H9 (cell line): ENCODE data around the gene TRIM44. TPM values are rescaled to one million over a fixed set of nuclear protein-coding genes. Genes with fewer than 3 reads are reported as not detected.

Source experiments
- DNase-seq: peaks from one replicate; pipeline ENCODE4 v3.0.0-alpha.2; 2017
- H2AFZ ChIP-seq: one replicate; pipeline ENCODE4 v1.6.1; 2013; ENCODE audit warnings: mild to moderate bottlenecking, low read length, control low read depth, moderate library complexity
- H2AK5ac ChIP-seq: 2 replicates; pipeline ENCODE4 v1.6.1; 2013; ENCODE audit warnings: low read length, control low read depth, mixed read lengths; ENCODE audit not compliant: insufficient read length
- H2BK120ac ChIP-seq: one replicate; pipeline ENCODE4 v1.6.1; 2013; ENCODE audit warnings: low read depth, mild to moderate bottlenecking, low read length, control low read depth, inconsistent platforms; ENCODE audit not compliant: poor library complexity, severe bottlenecking
- H2BK12ac ChIP-seq: 2 replicates; pipeline ENCODE4 v1.6.1; 2013; ENCODE audit warnings: low read length, control low read depth, mixed read lengths, low read depth; ENCODE audit not compliant: insufficient read length
- H2BK15ac ChIP-seq: 2 replicates; pipeline ENCODE4 v1.6.1; 2013; ENCODE audit warnings: low read depth, low read length, control low read depth
- H2BK20ac ChIP-seq: one replicate; pipeline ENCODE4 v1.6.1; 2013; ENCODE audit warnings: low read depth, mild to moderate bottlenecking, low read length, control low read depth, inconsistent platforms; ENCODE audit not compliant: poor library complexity, severe bottlenecking
- H2BK5ac ChIP-seq: 2 replicates; pipeline ENCODE4 v1.6.1; 2013; ENCODE audit warnings: low read length, control low read depth, mixed read lengths; ENCODE audit not compliant: insufficient read length
- H3K14ac ChIP-seq: 2 replicates; pipeline ENCODE4 v1.6.1; 2013; ENCODE audit warnings: low read length, control low read depth; ENCODE audit not compliant: insufficient read depth
- H3K18ac ChIP-seq: 2 replicates; pipeline ENCODE4 v1.6.1; 2013; ENCODE audit warnings: low read depth, mild to moderate bottlenecking, mixed read lengths, low read length, control low read depth; ENCODE audit not compliant: insufficient read length
- H3K23ac ChIP-seq: 2 replicates; pipeline ENCODE4 v1.6.1; 2013; ENCODE audit warnings: low read length, control low read depth, mixed read lengths, low read depth; ENCODE audit not compliant: insufficient read length
- H3K23me2 ChIP-seq: 2 replicates; pipeline ENCODE4 v1.6.1; 2013; ENCODE audit warnings: low read depth, mild to moderate bottlenecking, mixed read lengths, low read length, control low read depth; ENCODE audit not compliant: insufficient read length, poor library complexity, severe bottlenecking
- H3K27ac ChIP-seq: 2 replicates; pipeline ENCODE4 v1.5.1; 2013; ENCODE audit warnings: low read length, control low read depth, mixed read lengths, low read depth; ENCODE audit not compliant: insufficient read length
- H3K27me3 ChIP-seq: 2 replicates; pipeline ENCODE4 v1.6.1; 2013; ENCODE audit warnings: low read length, control low read depth, inconsistent platforms; ENCODE audit not compliant: insufficient read depth
- H3K4ac ChIP-seq: 2 replicates; pipeline ENCODE4 v1.6.1; 2013; ENCODE audit warnings: low read depth, mild to moderate bottlenecking, control low read depth, inconsistent platforms, low read length, moderate library complexity
- H3K4me1 ChIP-seq: 2 replicates; pipeline ENCODE4 v1.6.1; 2013; ENCODE audit warnings: low read length, control low read depth, inconsistent platforms; ENCODE audit not compliant: insufficient read depth
- H3K4me2 ChIP-seq: 2 replicates; pipeline ENCODE4 v1.6.1; 2013; ENCODE audit warnings: low read length, control low read depth, mixed read lengths; ENCODE audit not compliant: insufficient read length, insufficient read depth
- H3K56ac ChIP-seq: 2 replicates; pipeline ENCODE4 v1.6.1; 2013; ENCODE audit warnings: low read depth, mild to moderate bottlenecking, mixed read lengths, low read length, control low read depth; ENCODE audit not compliant: insufficient read length
- H3K79me1 ChIP-seq: 2 replicates; pipeline ENCODE4 v1.6.1; 2013; ENCODE audit warnings: low read depth, mild to moderate bottlenecking, moderate library complexity, low read length, control low read depth, inconsistent platforms; ENCODE audit not compliant: insufficient read depth, poor library complexity, severe bottlenecking
- H3K79me2 ChIP-seq: 2 replicates; pipeline ENCODE4 v1.6.1; 2013; ENCODE audit warnings: low read length, control low read depth, inconsistent platforms; ENCODE audit not compliant: insufficient read depth
- H3K9ac ChIP-seq: 2 replicates; pipeline ENCODE4 v1.6.1; 2013; ENCODE audit warnings: low read length, control low read depth, mixed read lengths; ENCODE audit not compliant: insufficient read length; ENCODE audit errors: extremely low read depth
- H3K9me3 ChIP-seq: one replicate; pipeline ENCODE4 v1.6.1; 2013; ENCODE audit warnings: low read depth, low read length, inconsistent platforms; ENCODE audit not compliant: control insufficient read depth
- H3T11ph ChIP-seq: one replicate; pipeline ENCODE4 v1.6.1; 2013; ENCODE audit warnings: mild to moderate bottlenecking, low read length, control low read depth, inconsistent platforms
- H4K20me1 ChIP-seq: one replicate; pipeline ENCODE4 v1.6.1; 2013; ENCODE audit not compliant: control insufficient read depth, insufficient read length, insufficient read depth
- H4K5ac ChIP-seq: 2 replicates; pipeline ENCODE4 v1.6.1; 2013; ENCODE audit warnings: low read depth, mild to moderate bottlenecking, mixed read lengths, low read length, control low read depth; ENCODE audit not compliant: insufficient read length
- H4K8ac ChIP-seq: replicated peaks from 2 replicates; pipeline ENCODE4 v1.6.1; 2013; ENCODE audit warnings: low read length, control low read depth, mixed read lengths, low read depth; ENCODE audit not compliant: insufficient read length
- H4K91ac ChIP-seq: 2 replicates; pipeline ENCODE4 v1.6.1; 2013; ENCODE audit warnings: low read depth, mild to moderate bottlenecking, moderate library complexity, mixed read lengths, low read length, control low read depth; ENCODE audit not compliant: insufficient read length
- H3K27ac Mint-ChIP-seq, 3 experiments: 2 replicates in 2 of 3; 3 replicates in 1 of 3; pipeline ENCODE4 v1.8.0; 2020 to 2021; ENCODE audit warnings: mixed read lengths in 3 of 3, mild to moderate bottlenecking in 1 of 3, moderate library complexity in 1 of 3
- H3K27me3 Mint-ChIP-seq: 2 replicates; pipeline ENCODE4 v1.8.0; 2021; ENCODE audit warnings: low read depth, mild to moderate bottlenecking, moderate library complexity, mixed read lengths
- H3K36me3 Mint-ChIP-seq, 3 experiments: 2 replicates in 2 of 3; 3 replicates in 1 of 3; pipeline ENCODE4 v1.8.0; 2020 to 2021; ENCODE audit warnings: low read depth in 3 of 3, mixed read lengths in 3 of 3; ENCODE audit not compliant: insufficient read depth in 1 of 3
- H3K4me1 Mint-ChIP-seq, 2 experiments: 2 replicates each; pipeline ENCODE4 v1.8.0; 2020; ENCODE audit warnings: mixed read lengths in 2 of 2
- H3K4me3 Mint-ChIP-seq, 2 experiments: 2 replicates in 1 of 2; 3 replicates in 1 of 2; pipeline ENCODE4 v1.8.0; 2020 to 2021; ENCODE audit warnings: mild to moderate bottlenecking in 2 of 2, mixed read lengths in 2 of 2, moderate library complexity in 1 of 2
- H3K9me3 Mint-ChIP-seq, 2 experiments: 2 replicates in 1 of 2; 3 replicates in 1 of 2; pipeline ENCODE4 v1.8.0; 2020; ENCODE audit warnings: mild to moderate bottlenecking in 2 of 2, mixed read lengths in 2 of 2, moderate library complexity in 1 of 2
- WGBS: extraction: QIAGEN DNeasy Blood & Tissue Kit; methylation state at CpG from one replicate; pipeline ENCODE4 v1.1.7; 2013; ENCODE audit warnings: missing lambda C conversion rate, low lambda C conversion rate, mixed read lengths; ENCODE audit not compliant: insufficient read length; ENCODE audit errors: extremely low coverage; 5-methylcytosine and 5-hydroxymethylcytosine counted together
- total RNA-seq: library from RNA; stranded (reverse); gene quantifications from 2 replicates; pipeline ENCODE4 v1.2.1, GENCODE V29; 2021
- TF ChIP-seq, protein P1 (sequence below): fragments of 200-600 bp; sonication (generic); conservative IDR thresholded peaks from 3 replicates; pipeline ENCODE4 v1.8.0; 2021; ENCODE audit warnings: antibody characterized with exemption, mild to moderate bottlenecking

TRIM44 gene
- total RNA-seq, 1 experiment from 2014 or later, result 37.7 TPM

DNA sequence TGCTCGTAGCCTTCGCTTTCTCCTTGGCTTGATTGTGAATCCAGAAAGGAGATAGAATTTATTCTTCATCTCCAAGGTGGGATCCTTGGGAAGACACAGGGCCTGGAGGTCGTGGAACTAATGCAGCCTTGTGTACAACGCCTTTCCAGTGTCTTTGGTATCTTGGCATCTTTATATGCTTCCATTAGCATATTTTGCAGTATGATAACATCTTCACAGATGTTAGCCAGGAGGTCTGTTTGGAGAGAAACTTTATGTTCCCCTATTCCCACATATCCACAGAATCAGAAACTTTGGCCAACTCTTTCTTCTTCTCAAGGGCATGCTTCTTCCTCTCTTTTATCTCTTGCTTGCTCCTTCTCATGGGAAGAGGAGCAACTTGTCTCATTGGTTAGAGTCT lies 101.2 kb downstream of the TRIM44 start:
- no CpG with 5 or more reads among the region's 4 CpGs for WGBS
- no peak overlapping the region for H3K18ac ChIP-seq

More for the DNA sequence above, 101.2 kb downstream of the TRIM44 start:
- no peak for DNase-seq
- Histone ChIP-seq H3K79me1 (no peaks in the 10 kb centered on the region), H3K9me3 (no peaks in the 10 kb centered on the region), H3T11ph (no peak overlapping the region), H2BK120ac (no peak overlapping the region), H4K91ac (no peak overlapping the region), H3K14ac (no peak overlapping the region), H2BK20ac (no peak overlapping the region), H2BK15ac (no peak overlapping the region), H2AFZ (no peak overlapping the region), H2BK5ac (no peak overlapping the region), H2BK12ac (no peak overlapping the region), H2AK5ac (no peak overlapping the region), H3K4me1 (no peaks in the 10 kb centered on the region), H3K27ac (no peak overlapping the region), H3K23me2 (no peaks in the 10 kb centered on the region), H4K8ac (no peak overlapping the region), H4K20me1 (no peaks in the 10 kb centered on the region), H3K27me3 (no peaks in the 10 kb centered on the region), H3K4me2 (no peak overlapping the region), H3K23ac (no peak overlapping the region), H3K79me2 (no peaks in the 10 kb centered on the region), H3K4ac (no peak overlapping the region), H3K56ac (no peak overlapping the region), H4K5ac (no peak overlapping the region), H3K9ac (no peak overlapping the region)
- Mint-ChIP-seq H3K9me3 (no peaks in the 10 kb centered on the region), H3K4me1 (peaks cover 10 to 12% of the 10 kb centered on the region in 2 experiments), H3K36me3 (no peaks in the 10 kb centered on the region; a peak in 2 of 7 replicates), H3K4me3 (no peak overlapping the region), H3K27ac (no peak overlapping the region; a peak in 1 of 7 replicates), H3K27me3 (no peaks in the 10 kb centered on the region)
- TF ChIP-seq, protein P1, sequence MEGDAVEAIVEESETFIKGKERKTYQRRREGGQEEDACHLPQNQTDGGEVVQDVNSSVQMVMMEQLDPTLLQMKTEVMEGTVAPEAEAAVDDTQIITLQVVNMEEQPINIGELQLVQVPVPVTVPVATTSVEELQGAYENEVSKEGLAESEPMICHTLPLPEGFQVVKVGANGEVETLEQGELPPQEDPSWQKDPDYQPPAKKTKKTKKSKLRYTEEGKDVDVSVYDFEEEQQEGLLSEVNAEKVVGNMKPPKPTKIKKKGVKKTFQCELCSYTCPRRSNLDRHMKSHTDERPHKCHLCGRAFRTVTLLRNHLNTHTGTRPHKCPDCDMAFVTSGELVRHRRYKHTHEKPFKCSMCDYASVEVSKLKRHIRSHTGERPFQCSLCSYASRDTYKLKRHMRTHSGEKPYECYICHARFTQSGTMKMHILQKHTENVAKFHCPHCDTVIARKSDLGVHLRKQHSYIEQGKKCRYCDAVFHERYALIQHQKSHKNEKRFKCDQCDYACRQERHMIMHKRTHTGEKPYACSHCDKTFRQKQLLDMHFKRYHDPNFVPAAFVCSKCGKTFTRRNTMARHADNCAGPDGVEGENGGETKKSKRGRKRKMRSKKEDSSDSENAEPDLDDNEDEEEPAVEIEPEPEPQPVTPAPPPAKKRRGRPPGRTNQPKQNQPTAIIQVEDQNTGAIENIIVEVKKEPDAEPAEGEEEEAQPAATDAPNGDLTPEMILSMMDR, result no peak
